Activated CD4-positive, alpha-beta T cell treated with anti-CD3 and anti-CD28 coated beads, Interleukin-2, amount 10 ng/mL, durations not matched to agents 24 days and 14 days (primary cell): ENCODE measurements around the gene NALF2. TPM values are rescaled to one million over a fixed set of nuclear protein-coding genes. Genes with fewer than 3 reads are reported as not detected.

Experiments
- DNase-seq: peaks from one replicate; pipeline ENCODE4 v3.0.0; 2022
- H3K27ac Mint-ChIP-seq: one replicate; pipeline ENCODE4 v1.8.0; 2022; ENCODE audit warnings: mild to moderate bottlenecking, mixed read lengths
- H3K27me3 Mint-ChIP-seq: one replicate; pipeline ENCODE4 v1.8.0; 2022; ENCODE audit warnings: mixed read lengths
- H3K36me3 Mint-ChIP-seq: one replicate; pipeline ENCODE4 v1.8.0; 2022; ENCODE audit warnings: low read depth, mild to moderate bottlenecking, mixed read lengths
- H3K4me1 Mint-ChIP-seq: one replicate; pipeline ENCODE4 v1.8.0; 2021; ENCODE audit warnings: mixed read lengths
- H3K4me3 Mint-ChIP-seq: one replicate; pipeline ENCODE4 v1.8.0; 2022; ENCODE audit warnings: mild to moderate bottlenecking, moderate library complexity, mixed read lengths
- H3K9me3 Mint-ChIP-seq: one replicate; pipeline ENCODE4 v1.8.0; 2021; ENCODE audit warnings: mixed read lengths
- intact Hi-C: fragments of 100-400 bp; cut with micrococcal nuclease; formaldehyde crosslinking; loops from one replicate; pipeline ENCODE4 v1.15.1; 2023
- total RNA-seq: library from RNA; stranded (reverse); gene quantifications from 2 replicates; pipeline ENCODE4 v1.2.3, GENCODE V29; 2022

NALF2 gene
- total RNA-seq: 0.51 and 0.88 TPM in 2 replicates

- H3K4me1 Mint-ChIP-seq: peaks cover 3% of the 10 kb centered on the region
- intact Hi-C loops: no loop called here
- peak; percentile 80 for DNase-seq
These were observed at the start of gene NALF2 for GRCh38 chrX:69503782-69504625. Gene NALF2, plus strand, starts transcription at chrX:69504326. Its CDS starts 957 bp downstream, at chrX:69505283.

GRCh38 chrX:69457756-69458155, 46.4 kb upstream of the NALF2 start:
- no peaks in the 10 kb centered on the region for H3K27me3 Mint-ChIP-seq
- no peak for DNase-seq
- no peak overlapping the region for H3K27ac Mint-ChIP-seq
- intact Hi-C loops: no loop called here
- no peaks in the 10 kb centered on the region for H3K36me3 Mint-ChIP-seq
- no peaks in the 10 kb centered on the region for H3K4me1 Mint-ChIP-seq
- H3K4me3 Mint-ChIP-seq: no peak overlapping the region
- H3K9me3 Mint-ChIP-seq: no peaks in the 10 kb centered on the region

More at GRCh38 chrX:69503782-69504625, at the start of gene NALF2:
- peak within 1 kb of the TSS; percentile 78 for H3K4me3 Mint-ChIP-seq
- H3K27me3 Mint-ChIP-seq: peaks cover 22% of the 10 kb centered on the region
- no peaks in the 10 kb centered on the region for H3K9me3 Mint-ChIP-seq
- no peak within 1 kb of the TSS for H3K27ac Mint-ChIP-seq
- H3K36me3 Mint-ChIP-seq: no peaks in the 10 kb centered on the region

- Mint-ChIP-seq H3K27me3 (no peaks in the 10 kb centered on the region), H3K27ac (no peak overlapping the region), H3K36me3 (no peaks in the 10 kb centered on the region), H3K4me3 (no peak overlapping the region), H3K9me3 (no peaks in the 10 kb centered on the region), H3K4me1 (no peaks in the 10 kb centered on the region)
- DNase-seq: no peak
- intact Hi-C loops: no loop called here
These were observed 37.6 kb upstream of the NALF2 start for GRCh38 chrX:69466546-69466945.

- no peaks in the 10 kb centered on the region for H3K9me3 Mint-ChIP-seq
- intact Hi-C loops: no loop called here
- no peak for DNase-seq
- H3K4me1 Mint-ChIP-seq: no peaks in the 10 kb centered on the region
- no peak overlapping the region for H3K4me3 Mint-ChIP-seq
- H3K27ac Mint-ChIP-seq: no peak overlapping the region
- H3K27me3 Mint-ChIP-seq: no peaks in the 10 kb centered on the region
- no peaks in the 10 kb centered on the region for H3K36me3 Mint-ChIP-seq
These were observed 34.2 kb upstream of the NALF2 start for GRCh38 chrX:69469975-69470374.

DNA sequence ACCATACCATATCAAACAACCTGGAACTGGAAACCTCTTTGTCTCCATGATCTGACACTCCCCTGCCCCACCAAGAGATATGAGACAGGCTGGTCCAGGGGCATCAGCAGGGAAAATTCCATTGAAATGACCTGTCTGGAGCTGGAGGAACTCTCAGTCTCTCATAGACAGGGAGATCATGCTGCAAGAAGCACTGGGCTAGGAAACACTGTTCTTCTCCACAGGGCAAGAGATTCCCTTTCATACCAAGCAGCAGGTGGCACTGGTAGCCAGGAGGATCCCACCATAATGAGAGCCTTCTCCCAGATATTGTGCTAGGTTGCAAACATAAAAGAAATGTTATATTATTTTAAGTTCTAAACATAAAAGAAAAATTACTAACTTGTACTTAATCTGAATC, 14.5 kb upstream of the NALF2 start:
- intact Hi-C loops: no loop called here
- peaks cover 4% of the 10 kb centered on the region for H3K27me3 Mint-ChIP-seq
- H3K4me1 Mint-ChIP-seq: no peaks in the 10 kb centered on the region
- no peaks in the 10 kb centered on the region for H3K9me3 Mint-ChIP-seq
- H3K27ac Mint-ChIP-seq: no peak overlapping the region
- DNase-seq: no peak
- no peak overlapping the region for H3K4me3 Mint-ChIP-seq
- H3K36me3 Mint-ChIP-seq: no peaks in the 10 kb centered on the region

DNA sequence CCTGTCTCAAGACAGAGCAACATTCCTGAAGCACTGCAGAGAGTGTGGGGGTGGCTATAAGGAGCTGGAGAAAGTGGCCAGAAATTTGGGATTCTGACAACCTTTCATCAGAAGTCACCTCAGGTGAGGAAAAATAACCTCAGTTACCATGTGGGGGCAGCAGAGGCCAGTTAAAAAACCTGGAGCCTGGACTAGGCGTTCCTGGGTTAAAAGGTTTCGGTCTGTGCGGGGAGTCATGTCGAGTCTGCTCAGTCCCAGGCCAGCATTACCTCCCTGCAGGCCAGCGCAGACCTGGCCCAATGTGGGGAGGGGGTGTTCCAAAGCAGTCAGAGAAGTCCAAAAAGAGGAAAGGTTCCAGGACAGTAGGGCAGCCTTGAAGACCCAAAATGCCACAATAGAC, 10.9 kb upstream of the NALF2 start:
- H3K27me3 Mint-ChIP-seq: no peaks in the 10 kb centered on the region
- intact Hi-C loops: loop anchor here (2.0 kb wide), 1 partner anchor 604 kb away; no protein-coding TSS in a partner anchor
- H3K4me3 Mint-ChIP-seq: no peak overlapping the region
- peak; percentile 79 for DNase-seq
- no peaks in the 10 kb centered on the region for H3K4me1 Mint-ChIP-seq
- H3K9me3 Mint-ChIP-seq: no peaks in the 10 kb centered on the region
- H3K36me3 Mint-ChIP-seq: no peaks in the 10 kb centered on the region
- no peak overlapping the region for H3K27ac Mint-ChIP-seq

- no peak overlapping the region for H3K4me3 Mint-ChIP-seq
- no peaks in the 10 kb centered on the region for H3K36me3 Mint-ChIP-seq
- DNase-seq: no peak
- H3K27ac Mint-ChIP-seq: no peak overlapping the region
- H3K27me3 Mint-ChIP-seq: no peaks in the 10 kb centered on the region
- intact Hi-C loops: loop anchor here (2.0 kb wide), 1 partner anchor 603 kb away; no protein-coding TSS in a partner anchor
- no peaks in the 10 kb centered on the region for H3K9me3 Mint-ChIP-seq
- no peaks in the 10 kb centered on the region for H3K4me1 Mint-ChIP-seq
These were observed 10.4 kb upstream of the NALF2 start for GRCh38 chrX:69493766-69494165.

- Mint-ChIP-seq H3K27me3 (no peaks in the 10 kb centered on the region), H3K9me3 (no peaks in the 10 kb centered on the region), H3K4me3 (no peak overlapping the region), H3K36me3 (no peaks in the 10 kb centered on the region), H3K27ac (no peak overlapping the region), H3K4me1 (no peaks in the 10 kb centered on the region)
- intact Hi-C loops: no loop called here
- DNase-seq: no peak
These were observed 7.9 kb upstream of the NALF2 start for GRCh38 chrX:69496183-69496582.

DNA sequence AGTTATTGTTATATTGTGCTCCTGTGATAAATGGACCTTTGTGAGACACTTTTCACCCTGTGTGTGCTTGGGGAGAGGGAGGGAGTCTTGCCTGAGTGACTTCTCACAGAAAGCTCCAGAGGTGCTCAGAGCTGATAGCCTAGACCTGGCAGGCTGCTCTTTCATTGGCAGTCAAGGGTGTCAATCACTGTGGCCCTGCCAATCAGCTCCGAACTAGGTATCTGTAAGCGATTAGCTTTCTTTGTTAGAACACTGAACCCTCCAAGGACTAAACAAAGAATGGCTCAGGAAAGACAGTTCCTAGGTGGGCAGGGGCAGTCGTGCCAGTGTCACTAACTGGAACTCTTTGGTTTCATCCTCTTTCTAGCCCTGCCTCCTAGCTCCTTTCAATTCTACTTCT, 2.7 kb upstream of the NALF2 start:
- H3K36me3 Mint-ChIP-seq: no peaks in the 10 kb centered on the region
- H3K27ac Mint-ChIP-seq: no peak overlapping the region
- no peaks in the 10 kb centered on the region for H3K9me3 Mint-ChIP-seq
- peaks cover 3% of the 10 kb centered on the region for H3K4me1 Mint-ChIP-seq
- no peak overlapping the region for H3K4me3 Mint-ChIP-seq
- intact Hi-C loops: no loop called here
- H3K27me3 Mint-ChIP-seq: peaks cover 7% of the 10 kb centered on the region
- DNase-seq: no peak

- Mint-ChIP-seq H3K4me3 (no peak overlapping the region), H3K4me1 (peaks cover 3% of the 10 kb centered on the region), H3K36me3 (no peaks in the 10 kb centered on the region), H3K9me3 (no peaks in the 10 kb centered on the region), H3K27me3 (peaks cover 19% of the 10 kb centered on the region), H3K27ac (no peak overlapping the region)
- no peak for DNase-seq
- intact Hi-C loops: no loop called here
These were observed 821 bp upstream of the NALF2 start for GRCh38 chrX:69503228-69503781.

DNA sequence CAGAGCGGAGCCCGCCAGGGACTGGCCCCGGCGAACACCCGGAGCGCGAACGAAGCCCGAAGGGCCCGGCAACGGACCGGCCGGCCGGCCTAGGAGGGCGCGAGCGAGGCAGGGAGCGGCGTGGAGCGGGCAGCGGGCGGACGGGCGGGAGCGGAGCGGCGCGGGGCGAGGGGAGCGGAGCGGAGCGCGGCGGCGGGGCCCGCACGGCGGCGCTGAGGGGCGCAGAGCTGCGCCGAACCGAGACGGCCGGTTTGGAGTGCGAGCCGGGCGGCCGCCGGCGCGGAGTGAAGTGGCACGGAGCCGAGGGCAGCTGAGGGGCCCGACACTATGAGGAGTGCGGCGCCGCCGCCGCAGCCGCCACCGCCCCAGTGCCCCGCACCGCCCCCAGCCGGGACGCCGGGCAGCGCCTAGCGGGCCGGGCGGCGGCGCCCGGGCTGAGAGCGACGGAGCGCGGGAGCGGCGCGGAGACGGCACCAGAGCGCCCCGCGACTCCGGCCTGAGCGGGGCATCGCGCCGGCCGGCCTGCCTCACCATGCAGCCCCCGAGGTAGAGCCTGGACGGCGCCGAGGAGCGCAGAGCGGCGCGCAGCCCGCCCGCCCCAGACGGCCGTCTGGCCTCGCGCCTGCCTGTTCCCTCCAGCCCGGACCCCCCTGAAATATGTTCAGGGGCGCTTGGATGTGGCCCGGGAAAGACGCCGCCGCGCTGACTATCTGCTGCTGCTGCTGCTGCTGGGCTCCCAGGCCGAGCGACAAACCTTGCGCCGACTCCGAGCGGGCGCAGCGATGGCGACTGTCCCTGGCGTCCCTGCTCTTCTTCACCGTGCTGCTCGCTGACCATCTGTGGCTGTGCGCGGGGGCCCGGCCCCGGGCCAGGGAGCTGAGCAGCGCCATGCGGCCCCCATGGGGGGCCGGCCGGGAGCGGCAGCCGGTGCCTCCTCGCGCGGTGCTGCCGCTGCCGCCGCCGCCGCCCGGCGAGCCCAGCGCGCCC, 793 bp downstream of the NALF2 start:
- H3K36me3 Mint-ChIP-seq: no peaks in the 10 kb centered on the region
- H3K4me1 Mint-ChIP-seq: peaks cover 3% of the 10 kb centered on the region
- no peaks in the 10 kb centered on the region for H3K9me3 Mint-ChIP-seq
- no peak for DNase-seq
- H3K27ac Mint-ChIP-seq: no peak overlapping the region
- intact Hi-C loops: no loop called here
- H3K27me3 Mint-ChIP-seq: peaks cover 27% of the 10 kb centered on the region
- H3K4me3 Mint-ChIP-seq: no peak overlapping the region

DNA sequence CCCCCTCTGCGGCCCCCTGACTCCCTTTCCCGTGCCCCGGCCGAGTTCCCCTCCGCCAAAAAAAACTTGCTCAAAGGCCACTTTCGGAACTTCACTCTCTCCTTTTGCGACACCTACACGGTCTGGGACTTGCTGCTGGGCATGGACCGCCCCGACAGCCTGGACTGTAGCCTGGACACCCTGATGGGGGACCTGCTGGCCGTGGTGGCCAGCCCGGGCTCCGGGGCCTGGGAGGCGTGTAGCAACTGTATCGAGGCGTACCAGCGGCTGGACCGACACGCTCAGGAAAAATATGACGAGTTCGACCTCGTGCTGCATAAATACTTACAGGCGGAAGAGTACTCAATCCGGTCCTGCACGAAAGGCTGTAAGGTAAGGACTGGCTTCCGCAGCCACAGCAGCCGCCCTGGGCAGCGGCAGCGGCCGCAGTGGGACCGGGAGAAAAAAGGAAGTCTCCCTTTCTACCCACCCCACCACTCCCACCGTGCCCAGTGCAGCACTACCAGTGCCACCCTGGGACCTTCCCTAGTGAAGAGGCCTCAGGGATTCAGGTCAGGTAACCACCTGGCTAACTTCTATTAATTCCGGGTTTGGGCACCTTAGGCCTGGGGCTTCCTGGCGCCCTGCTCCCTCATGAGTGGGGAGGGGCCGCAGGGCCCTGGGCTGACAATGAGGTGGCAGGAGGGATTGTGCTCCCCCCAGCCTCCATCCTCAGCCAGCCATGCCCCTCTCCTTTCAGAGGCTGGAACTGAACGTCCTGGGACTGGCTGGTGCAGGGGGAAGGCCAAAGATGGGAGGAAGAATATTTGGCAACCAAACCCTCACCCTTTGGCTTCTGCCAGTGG, 1.9 kb downstream of the NALF2 start:
- peaks cover 3% of the 10 kb centered on the region for H3K4me1 Mint-ChIP-seq
- intact Hi-C loops: no loop called here
- H3K36me3 Mint-ChIP-seq: no peaks in the 10 kb centered on the region
- H3K27ac Mint-ChIP-seq: no peak overlapping the region
- no peak for DNase-seq
- H3K27me3 Mint-ChIP-seq: peaks cover 27% of the 10 kb centered on the region
- peak overlapping the region; percentile 59 for H3K4me3 Mint-ChIP-seq
- H3K9me3 Mint-ChIP-seq: no peaks in the 10 kb centered on the region
